H1 (cell line): ENCODE measurements around the gene PLEKHM1. TPM values are rescaled to one million over a fixed set of nuclear protein-coding genes. Genes with fewer than 3 reads are reported as not detected.

Experiments
- JUND ChIP-seq: IDR thresholded peaks from 2 replicates; pipeline ENCODE4 v1.6.1; 2011; ENCODE audit warnings: mild to moderate bottlenecking, improper control_type of control experiment, low read length
- KDM5A ChIP-seq: fragments of 200-600 bp; IDR thresholded peaks from 2 replicates; pipeline ENCODE4 v1.7.1; 2012; ENCODE audit warnings: mild to moderate bottlenecking, low read length, inconsistent platforms, mixed read lengths
- RXRA ChIP-seq: IDR thresholded peaks from 2 replicates; pipeline ENCODE4 v1.6.1; 2011; ENCODE audit warnings: low read depth, mild to moderate bottlenecking, low read length, moderate library complexity; ENCODE audit not compliant: insufficient read depth
- SP4 ChIP-seq: IDR thresholded peaks from 2 replicates; pipeline ENCODE4 v1.6.1; 2012; ENCODE audit warnings: low read length, inconsistent platforms
- TAF1 ChIP-seq: IDR thresholded peaks from 2 replicates; pipeline ENCODE4 v1.6.1; 2011; ENCODE audit warnings: mild to moderate bottlenecking, low read depth, low read length
- YY1 ChIP-seq: IDR thresholded peaks from 2 replicates; pipeline ENCODE4 v1.6.1; 2011; ENCODE audit warnings: low read depth, mild to moderate bottlenecking, low read length
- ZNF274 ChIP-seq: IDR thresholded peaks from 2 replicates; pipeline ENCODE4 v1.7.0; 2012; ENCODE audit warnings: low read length, borderline replicate concordance; ENCODE audit errors: extremely low read depth
- polyA plus RNA-seq, 7 experiments: library from polyadenylated mRNA; depleted of rRNA in 3 of 7; stranded (reverse) in 5 of 7; unstranded in 2 of 7; fragments of >200 nt in 5 of 7; fragments of 200-250 nt in 2 of 7; gene quantifications; 1 replicate in 5 of 7; 2 replicates in 1 of 7; 4 replicates in 1 of 7; pipeline versions ENCODE4 v1.2.1 to v1.2.3, GENCODE V29; 2011 to 2013; ENCODE audit warnings: missing spikeins in 2 of 7, mixed read lengths in 2 of 7
- total RNA-seq: library from RNA; stranded (reverse); fragmentation: NEBNext Ultra II Directional; extraction: Animal tissue kit (Norgen Biotek cat#: 25700); gene quantifications from 2 replicates; pipeline ENCODE4 v1.2.1, GENCODE V29; 2021

Gene PLEKHM1
- total and polyA plus RNA-seq, 2 of the 8 experiments (the other 6 are each of a cell fraction or from before 2014, with no cell fraction given) = 7.6 to 17.9 TPM

DNA sequence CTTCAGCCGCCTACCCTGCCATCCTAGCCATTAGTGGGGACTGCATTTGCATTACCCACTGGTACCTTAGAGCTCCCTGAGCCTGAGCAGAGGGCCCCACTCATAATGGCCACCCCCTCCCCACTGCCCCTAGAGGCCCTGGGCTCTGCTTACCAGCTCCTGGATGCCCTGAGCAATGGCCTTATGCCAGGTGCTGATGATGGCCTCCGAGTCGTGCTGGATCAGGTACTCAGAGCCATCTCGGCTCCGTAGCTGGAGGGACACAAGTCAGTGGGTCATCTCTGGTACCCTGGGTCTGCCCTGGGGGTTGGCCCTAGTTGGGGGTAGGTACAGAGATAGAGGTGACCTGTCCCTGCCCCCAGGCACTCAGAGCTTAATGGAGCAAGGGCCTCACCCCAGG lies 92.7 kb downstream of the PLEKHM1 start (continued):
- TF ChIP-seq RXRA (no peak), SP4 (no peak), YY1 (no peak), TAF1 (no peak), KDM5A (no peak), JUND (no peak), ZNF274 (no peak)
- TF ChIP-seq, all 59 proteins: peak for 0
